NCI-H2081 (cell line): ENCODE data around the gene SALL1.

Experiments
- DNase-seq, 2 experiments: peaks; one replicate each; lab custom pipeline; 2025; lab: John Stamatoyannopoulos, UW

Gene SALL1

DNA sequence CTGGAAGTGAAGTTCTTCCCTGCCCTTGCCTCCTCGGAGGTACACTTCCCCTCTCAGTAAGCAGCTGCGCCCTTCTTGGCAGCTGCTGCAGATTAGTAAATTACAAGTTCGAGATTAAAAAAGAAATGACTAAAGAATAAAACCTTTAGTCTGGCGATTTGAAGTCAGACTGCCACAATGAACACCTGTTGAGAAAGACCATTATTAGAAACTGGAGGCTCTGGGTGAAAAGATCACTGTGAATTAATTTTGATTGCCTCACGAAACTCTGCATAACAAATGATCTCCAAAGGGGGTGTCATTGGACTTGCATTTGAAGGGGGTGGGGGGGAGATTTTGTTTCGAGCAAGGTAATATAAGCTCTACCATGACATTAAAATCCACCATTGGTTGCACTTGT, 39.3 kb downstream of the SALL1 start:
- no peak for DNase-seq

DNA sequence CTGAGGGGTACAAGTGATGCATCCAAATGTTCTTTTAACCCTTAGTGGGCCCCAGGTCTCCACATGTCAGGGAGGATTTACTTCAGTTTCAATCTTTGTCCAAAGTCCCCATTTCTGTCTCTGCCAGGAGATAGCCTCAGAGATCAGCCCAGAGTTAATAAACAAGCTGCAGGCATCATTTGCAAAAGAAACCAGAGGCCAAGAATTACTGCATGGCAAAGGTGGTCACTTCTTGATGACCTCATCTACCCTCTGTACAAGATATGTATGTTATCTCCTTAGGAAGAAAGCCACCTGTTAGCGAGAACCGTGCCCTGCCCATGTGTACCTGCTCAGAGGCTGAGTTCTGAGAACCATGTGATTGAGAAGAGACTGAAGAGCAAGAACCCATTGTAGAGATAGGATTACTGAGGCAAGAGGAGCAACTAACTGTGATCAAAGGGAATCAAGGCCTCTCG, 40.3 kb downstream of the SALL1 start:
- DNase-seq = no peak

DNA sequence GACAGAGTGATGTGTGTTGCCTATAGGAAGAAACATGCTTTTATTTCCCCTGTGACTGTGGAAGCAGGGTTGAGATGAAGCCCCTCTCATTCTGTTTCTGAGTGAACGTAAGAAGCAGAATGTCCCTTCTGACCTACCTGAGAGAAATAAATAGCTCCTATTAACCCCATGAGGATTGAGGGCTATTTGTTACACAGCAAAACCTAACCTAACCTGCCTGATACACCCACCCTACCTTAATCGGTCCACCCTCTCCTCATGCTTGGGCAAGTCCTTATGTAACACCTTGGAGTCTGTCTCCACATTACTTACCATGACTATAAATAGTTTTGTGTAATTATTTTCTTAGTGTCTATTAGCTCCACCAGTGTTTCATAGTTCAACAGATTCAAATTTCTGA, 41.9 kb downstream of the SALL1 start:
- DNase-seq = no peak

- no peak for DNase-seq
Measured at GRCh38 chr16:51107742-51108141, 43.3 kb downstream of the SALL1 start.

DNA sequence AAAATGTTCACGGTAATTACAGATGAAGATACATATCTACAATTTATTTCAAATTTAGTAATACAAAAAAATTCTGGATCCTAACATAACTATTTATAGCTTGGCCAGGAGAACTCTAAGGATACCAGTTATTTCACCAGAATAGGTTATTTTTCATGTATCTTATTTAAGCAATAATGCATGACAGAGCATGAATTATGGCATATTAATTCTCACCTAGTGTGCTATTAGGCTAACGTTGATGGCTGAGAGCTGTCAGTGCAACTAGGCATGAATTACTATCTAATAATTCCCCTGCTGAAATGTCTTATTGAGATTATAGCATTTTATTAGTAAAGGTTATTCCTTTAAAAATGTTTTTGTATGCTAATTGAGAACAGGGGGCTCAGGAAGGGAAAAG, 44.5 kb downstream of the SALL1 start:
- no peak for DNase-seq

DNA sequence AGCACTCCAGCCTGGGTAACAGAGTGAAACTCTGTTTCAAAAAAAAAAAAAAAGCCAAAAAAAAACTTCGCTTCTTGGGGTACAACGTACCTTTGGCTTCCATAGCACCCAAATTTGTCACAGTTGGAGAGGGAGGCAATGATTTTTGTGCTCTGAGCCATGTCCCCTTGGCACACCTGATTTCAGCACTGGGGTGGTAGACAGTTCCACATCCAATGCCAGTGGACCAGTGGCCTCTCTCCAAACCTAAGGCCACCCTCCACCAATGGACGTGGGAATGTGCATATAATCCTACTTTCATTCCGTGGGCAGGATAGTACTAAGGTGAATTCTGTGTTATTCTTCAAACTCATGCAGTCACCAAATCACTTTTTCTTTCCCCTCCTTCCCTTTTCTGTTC, 47.5 kb downstream of the SALL1 start:
- DNase-seq = no peak

DNA sequence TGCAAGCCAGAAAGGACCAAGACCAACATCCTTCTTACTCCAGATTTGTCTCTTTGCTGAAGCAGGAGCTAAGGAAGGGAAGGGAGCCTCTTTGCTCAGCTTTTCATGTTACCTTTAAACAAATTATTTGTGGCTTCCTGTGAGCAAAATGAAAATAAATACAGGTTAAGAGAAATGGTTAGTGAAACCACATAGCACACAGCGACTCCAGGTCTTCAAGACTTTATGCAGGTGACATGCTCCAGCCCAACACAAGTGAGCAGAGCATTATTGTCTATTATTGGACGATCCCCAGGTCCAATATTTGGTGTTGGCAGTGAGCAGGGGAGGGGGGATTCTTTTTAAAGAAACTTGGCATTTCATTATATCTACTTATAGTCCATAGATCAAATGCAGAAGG, 53.3 kb downstream of the SALL1 start:
- DNase-seq = no peak

DNA sequence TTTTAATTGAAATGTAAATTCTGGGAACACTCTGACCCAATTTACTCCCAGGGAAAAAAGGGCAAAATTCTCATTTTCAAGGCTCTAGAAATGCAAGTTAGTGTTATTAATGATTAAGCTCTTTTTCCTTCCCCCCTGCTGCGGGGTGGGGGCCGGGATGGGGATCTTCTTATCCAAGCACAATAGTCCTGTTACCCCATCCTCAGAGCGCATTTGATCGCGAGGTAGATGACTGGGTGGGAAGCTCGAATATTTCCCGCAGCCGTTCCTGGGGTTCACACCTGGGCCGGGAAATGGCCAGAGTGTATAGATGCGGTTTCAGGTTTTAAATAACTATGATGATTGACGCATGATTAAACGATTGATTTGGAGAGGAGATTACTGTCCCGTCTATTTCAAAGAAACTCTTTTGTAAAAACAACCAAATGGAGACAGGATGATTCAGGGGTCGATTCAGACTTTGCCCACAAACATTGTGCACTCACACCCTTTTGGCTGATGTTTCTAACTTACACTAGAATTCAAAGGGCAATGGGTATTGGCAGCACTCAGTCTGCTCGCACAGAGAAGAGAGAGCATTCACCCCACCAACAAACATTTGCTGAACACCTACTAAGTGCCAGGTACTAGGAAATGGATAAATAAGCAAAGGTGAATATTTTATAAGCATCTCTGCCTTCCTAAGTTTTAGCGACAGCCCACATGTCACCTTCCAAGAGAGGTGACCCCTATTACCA, 55.0 kb downstream of the SALL1 start:
- no peak for DNase-seq

- DNase-seq = no peak
Measured at GRCh38 chr16:51095084-51095881, 55.8 kb downstream of the SALL1 start.

DNA sequence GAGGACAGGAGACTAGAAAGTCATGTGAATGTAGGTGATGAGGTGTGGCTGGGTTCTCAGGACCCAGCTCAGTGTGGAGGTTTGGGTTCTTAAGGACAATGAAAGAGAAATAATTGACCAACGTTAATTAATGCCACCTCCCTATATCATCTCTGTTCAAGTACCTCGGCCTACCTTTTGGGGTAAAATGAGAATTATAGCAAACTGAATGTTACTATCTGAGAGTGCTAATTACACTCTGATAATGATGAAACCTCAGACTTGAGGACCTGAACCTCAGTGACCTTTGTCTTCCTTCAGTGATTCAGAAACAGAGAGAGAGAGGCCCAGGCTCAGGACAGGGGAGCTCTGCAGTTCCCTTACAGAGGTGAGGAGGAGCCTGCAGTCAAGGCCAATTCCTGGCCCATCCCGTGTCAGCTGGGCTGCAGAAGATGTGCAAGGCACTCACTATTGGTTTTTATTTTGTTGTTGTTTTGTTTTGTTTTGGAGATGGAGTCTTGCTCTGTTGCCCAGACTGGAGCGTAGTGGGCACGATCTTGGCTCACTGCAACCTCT, 57.3 kb downstream of the SALL1 start:
- DNase-seq = no peak
